Measurements from ENCODE around the gene COTL1. TPM values are rescaled to one million over a fixed set of nuclear protein-coding genes. Genes with fewer than 3 reads are reported as not detected.

Gene COTL1
- total RNA-seq, 1 donor from 2014 or later: 35.3 TPM

GRCh38 chr16:84603140-84603816 lies 14.6 kb downstream of the COTL1 start:
- FAIRE-seq (no peak), DNase-seq (ENCODE audit: low read depth) (peak; percentile 94)
- peaks cover 5% of the 10 kb centered on the region for H3K36me3 ChIP-seq (ENCODE audit: control insufficient read depth, insufficient read depth, low read length)
- TF ChIP-seq CTCF (IDR thresholded peaks at IDR 0.05; ENCODE audit: insufficient read depth, low read length, severe bottlenecking): no peak
- no peak overlapping the region for H3K4me3 ChIP-seq (ENCODE audit: low read depth, low read length)
- no peaks in the 10 kb centered on the region for H3K27me3 ChIP-seq (ENCODE audit: control insufficient read depth, insufficient read depth, low read length)

GRCh38 chr16:84600343-84601229 lies 17.3 kb downstream of the COTL1 start:
- Histone ChIP-seq H3K36me3 (ENCODE audit: control insufficient read depth, insufficient read depth, low read length) (peaks cover 6% of the 10 kb centered on the region), H3K27me3 (ENCODE audit: control insufficient read depth, insufficient read depth, low read length) (no peaks in the 10 kb centered on the region), H3K4me3 (ENCODE audit: low read depth, low read length) (no peak overlapping the region)
- FAIRE-seq: no peak
- TF ChIP-seq CTCF (IDR thresholded peaks at IDR 0.05; ENCODE audit: insufficient read depth, low read length, severe bottlenecking): no peak
- no peak for DNase-seq (ENCODE audit: low read depth)

GRCh38 chr16:84599521-84600202 lies 18.2 kb downstream of the COTL1 start:
- Histone ChIP-seq H3K4me3 (ENCODE audit: low read depth, low read length) (no peak overlapping the region), H3K27me3 (ENCODE audit: control insufficient read depth, insufficient read depth, low read length) (no peaks in the 10 kb centered on the region), H3K36me3 (ENCODE audit: control insufficient read depth, insufficient read depth, low read length) (peaks cover 3% of the 10 kb centered on the region)
- peak; percentile 18 for DNase-seq (ENCODE audit: low read depth)
- TF ChIP-seq CTCF (IDR thresholded peaks at IDR 0.05; ENCODE audit: insufficient read depth, low read length, severe bottlenecking): no peak
- FAIRE-seq: no peak

GRCh38 chr16:84598360-84598759 lies 19.5 kb downstream of the COTL1 start:
- Histone ChIP-seq H3K27me3 (ENCODE audit: control insufficient read depth, insufficient read depth, low read length) (no peaks in the 10 kb centered on the region), H3K4me3 (ENCODE audit: low read depth, low read length) (no peak overlapping the region), H3K36me3 (ENCODE audit: control insufficient read depth, insufficient read depth, low read length) (peaks cover 3% of the 10 kb centered on the region)
- DNase-seq (ENCODE audit: low read depth) (no peak), FAIRE-seq (no peak)
- no peak for TF ChIP-seq CTCF (IDR thresholded peaks at IDR 0.05; ENCODE audit: insufficient read depth, low read length, severe bottlenecking)

GRCh38 chr16:84597931-84598351 lies 19.9 kb downstream of the COTL1 start:
- Histone ChIP-seq H3K27me3 (ENCODE audit: control insufficient read depth, insufficient read depth, low read length) (no peaks in the 10 kb centered on the region), H3K4me3 (ENCODE audit: low read depth, low read length) (no peak overlapping the region), H3K36me3 (ENCODE audit: control insufficient read depth, insufficient read depth, low read length) (peaks cover 3% of the 10 kb centered on the region)
- DNase-seq (ENCODE audit: low read depth) (no peak), FAIRE-seq (no peak)
- no peak for TF ChIP-seq CTCF (IDR thresholded peaks at IDR 0.05; ENCODE audit: insufficient read depth, low read length, severe bottlenecking)

Data from bronchial epithelial cell (primary cell).